IMR-90 (cell line): ENCODE results near the gene EXOC4. TPM values are rescaled to one million over a fixed set of nuclear protein-coding genes. Genes with fewer than 3 reads are reported as not detected.

Source experiments
- ATAC-seq: fragments of 200-7000 bp; cut with Tn5 transposase; 2 replicates; pipeline ENCODE4 v1.9.1; 2020; ENCODE audit warnings: low read depth, mild to moderate bottlenecking, moderate library complexity
- BruUV-seq: library from RNA; stranded (reverse); fragments of 400-500 nt; replicated peaks from 2 replicates; lab custom pipeline; 2021; lab: Mats Ljungman, UMichigan
- CTCF ChIA-PET: fragments of 300-600 bp; formaldehyde crosslinking; extraction: SDS; loops from one replicate; lab custom pipeline; 2021; ENCODE audit warnings: antibody characterized with exemption; lab: Yijun Ruan, JAX
- POLR2A ChIA-PET: fragments of 300-600 bp; sonication (Branson Sonifier 250); formaldehyde crosslinking; loops from one replicate; lab custom pipeline; 2022; ENCODE audit warnings: antibody characterized with exemption; ENCODE audit not compliant: unreplicated experiment; lab: Charles Lee
- DNase-seq: peaks from one replicate; pipeline ENCODE4 v3.0.0; 2013
- H2AFZ ChIP-seq: replicated peaks from 2 replicates; pipeline ENCODE3; 2013; ENCODE audit warnings: low read length, mild to moderate bottlenecking; ENCODE audit not compliant: poor library complexity
- H2AK5ac ChIP-seq: 2 replicates; pipeline ENCODE4 v1.6.1; 2013; ENCODE audit warnings: low read depth, low read length, inconsistent platforms
- H2AK9ac ChIP-seq: replicated peaks from 2 replicates; pipeline ENCODE3; 2013; ENCODE audit warnings: mild to moderate bottlenecking, low read depth, low read length, moderate library complexity; ENCODE audit not compliant: poor library complexity
- H2BK120ac ChIP-seq: 2 replicates; pipeline ENCODE4 v1.6.1; 2013; ENCODE audit warnings: low read depth, low read length, inconsistent platforms
- H2BK15ac ChIP-seq: 3 replicates; pipeline ENCODE4 v1.6.1; 2013; ENCODE audit warnings: low read depth, low read length, inconsistent platforms
- H2BK20ac ChIP-seq: 2 replicates; pipeline ENCODE4 v1.6.1; 2013; ENCODE audit warnings: low read depth, mild to moderate bottlenecking, inconsistent platforms, low read length, moderate library complexity
- H2BK5ac ChIP-seq: 2 replicates; pipeline ENCODE4 v1.6.1; 2013; ENCODE audit warnings: mild to moderate bottlenecking, low read depth, low read length, inconsistent platforms; ENCODE audit not compliant: poor library complexity, severe bottlenecking
- H3K14ac ChIP-seq: replicated peaks from 2 replicates; pipeline ENCODE4 v1.6.1; 2013; ENCODE audit warnings: low read depth, low read length, inconsistent platforms
- H3K18ac ChIP-seq: 2 replicates; pipeline ENCODE4 v1.6.1; 2013; ENCODE audit warnings: low read depth, low read length, control low read depth
- H3K23ac ChIP-seq: 2 replicates; pipeline ENCODE4 v1.6.1; 2013; ENCODE audit warnings: low read depth, low read length, inconsistent platforms
- H3K27ac ChIP-seq: 2 replicates; pipeline ENCODE4 v1.5.1; 2013; ENCODE audit warnings: mild to moderate bottlenecking, control low read depth, low read length; ENCODE audit not compliant: insufficient read depth
- H3K27me3 ChIP-seq: 2 replicates; pipeline ENCODE4 v1.6.1; 2013; ENCODE audit warnings: low read length; ENCODE audit not compliant: control insufficient read depth, insufficient read depth
- H3K36me3 ChIP-seq: 2 replicates; pipeline ENCODE4 v1.6.1; 2013; ENCODE audit warnings: low read length, mixed read lengths; ENCODE audit not compliant: control insufficient read depth, insufficient read depth
- H3K4ac ChIP-seq: 2 replicates; pipeline ENCODE4 v1.6.1; 2013; ENCODE audit warnings: low read depth, low read length, inconsistent platforms
- H3K4me1 ChIP-seq: 2 replicates; pipeline ENCODE4 v1.6.1; 2013; ENCODE audit warnings: low read length, mixed read lengths; ENCODE audit not compliant: control insufficient read depth, insufficient read depth
- H3K4me2 ChIP-seq: 2 replicates; pipeline ENCODE4 v1.6.1; 2013; ENCODE audit warnings: low read depth, mild to moderate bottlenecking, control low read depth, low read length, moderate library complexity
- H3K4me3 ChIP-seq: 2 replicates; pipeline ENCODE4 v1.5.1; 2013; ENCODE audit warnings: low read depth, mild to moderate bottlenecking, control low read depth, low read length, moderate library complexity; ENCODE audit not compliant: insufficient read depth
- H3K56ac ChIP-seq: 2 replicates; pipeline ENCODE4 v1.6.1; 2013; ENCODE audit warnings: low read length, inconsistent platforms; ENCODE audit not compliant: insufficient read depth; ENCODE audit errors: extremely low read depth
- H3K79me1 ChIP-seq, 2 experiments: 2 replicates each; pipeline ENCODE4 v1.6.1; 2013; ENCODE audit warnings: low read length in 2 of 2, inconsistent platforms in 1 of 2, low read depth in 1 of 2
- H3K9ac ChIP-seq: 2 replicates; pipeline ENCODE4 v1.6.1; 2013; ENCODE audit warnings: low read depth, low read length, control low read depth
- H3K9me1 ChIP-seq: 2 replicates; pipeline ENCODE4 v1.6.1; 2013; ENCODE audit warnings: low read length, inconsistent platforms; ENCODE audit not compliant: insufficient read depth
- H3K9me3 ChIP-seq: 2 replicates; pipeline ENCODE4 v1.6.1; 2013; ENCODE audit warnings: low read length; ENCODE audit not compliant: control insufficient read depth, insufficient read depth
- H4K20me1 ChIP-seq: 2 replicates; pipeline ENCODE4 v1.6.1; 2013; ENCODE audit warnings: low read length, inconsistent platforms; ENCODE audit not compliant: insufficient read depth
- H4K5ac ChIP-seq: 2 replicates; pipeline ENCODE4 v1.6.1; 2013; ENCODE audit warnings: mild to moderate bottlenecking, low read depth, low read length, control low read depth
- H4K8ac ChIP-seq, 2 experiments: 2 replicates each; pipeline ENCODE4 v1.6.1; 2013; ENCODE audit warnings: low read depth in 2 of 2, low read length in 2 of 2, control low read depth in 1 of 2, inconsistent platforms in 1 of 2
- H4K91ac ChIP-seq: 2 replicates; pipeline ENCODE4 v1.6.1; 2013; ENCODE audit warnings: low read depth, low read length, inconsistent platforms; ENCODE audit not compliant: insufficient read depth
- BHLHE40 ChIP-seq: fragments of 150-350 bp; IDR thresholded peaks from 2 replicates; pipeline ENCODE4 v1.6.1; 2016; ENCODE audit warnings: mild to moderate bottlenecking, low read depth, low read length
- CEBPB ChIP-seq: IDR thresholded peaks from 2 replicates; pipeline ENCODE4 v1.6.1; 2012; ENCODE audit warnings: low read depth, low read length, improper control_type of control experiment
- CHD1 ChIP-seq: IDR thresholded peaks from 2 replicates; pipeline ENCODE4 v1.6.1; 2012; ENCODE audit warnings: low read depth, low read length, improper control_type of control experiment
- CTCF ChIP-seq: conservative IDR thresholded peaks from 2 replicates; pipeline ENCODE4 v1.5.1; 2012; ENCODE audit warnings: mild to moderate bottlenecking, low read depth, low read length, improper control_type of control experiment
- FOS ChIP-seq: fragments of 150-350 bp; IDR thresholded peaks from 2 replicates; pipeline ENCODE4 v1.6.1; 2016; ENCODE audit warnings: low read depth, low read length
- MAFK ChIP-seq: IDR thresholded peaks from 2 replicates; pipeline ENCODE4 v1.6.1; 2012; ENCODE audit warnings: low read depth, low read length, improper control_type of control experiment
- MAZ ChIP-seq: IDR thresholded peaks from 2 replicates; pipeline ENCODE4 v1.6.1; 2012; ENCODE audit warnings: low read depth, mild to moderate bottlenecking, low read length, improper control_type of control experiment, moderate library complexity, borderline replicate concordance
- MXI1 ChIP-seq: IDR thresholded peaks from 2 replicates; pipeline ENCODE4 v1.6.1; 2012; ENCODE audit warnings: low read depth, mild to moderate bottlenecking, low read length, moderate library complexity, borderline replicate concordance
- NFE2L2 ChIP-seq: fragments of 150-350 bp; IDR thresholded peaks from 2 replicates; pipeline ENCODE4 v1.6.1; 2016; ENCODE audit warnings: low read depth, mild to moderate bottlenecking, low read length
- POLR2A ChIP-seq: IDR thresholded peaks from 2 replicates; pipeline ENCODE4 v1.6.1; 2012; ENCODE audit warnings: mild to moderate bottlenecking, low read depth, low read length
- RAD21 ChIP-seq: IDR thresholded peaks from 2 replicates; pipeline ENCODE4 v1.6.1; 2012; ENCODE audit warnings: low read length, improper control_type of control experiment
- RCOR1 ChIP-seq: IDR thresholded peaks from 2 replicates; pipeline ENCODE4 v1.6.1; 2012; ENCODE audit warnings: mild to moderate bottlenecking, low read length, improper control_type of control experiment; ENCODE audit not compliant: insufficient replicate concordance
- RFX5 ChIP-seq: IDR thresholded peaks from 2 replicates; pipeline ENCODE4 v1.8.0; 2012; ENCODE audit warnings: low read depth, mild to moderate bottlenecking, low read length, moderate library complexity
- SMC3 ChIP-seq: fragments of 150-350 bp; IDR thresholded peaks from 2 replicates; pipeline ENCODE4 v1.6.1; 2016; ENCODE audit warnings: low read depth, mild to moderate bottlenecking, antibody characterized with exemption, low read length, moderate library complexity
- WGBS, 2 experiments: methylation state at CpG; one replicate each; pipeline versions ENCODE4 v1.1.5 to v1.1.7; 2013; ENCODE audit warnings: missing lambda C conversion rate in 2 of 2; ENCODE audit not compliant: insufficient read length in 1 of 2; ENCODE audit errors: extremely low coverage in 2 of 2; 5-methylcytosine and 5-hydroxymethylcytosine counted together
- dilution Hi-C: fragments of 300-500 bp; cut with HindIII; formaldehyde crosslinking; loops from one replicate; pipeline ENCODE4 v1.14.3; 2018; ENCODE audit warnings: low sequenced_read_pairs; ENCODE audit not compliant: unreplicated experiment
- in situ Hi-C: fragments of 300-500 bp; cut with MboI; formaldehyde crosslinking; loops from 3 replicates; pipeline ENCODE4 v1.14.3; 2019; ENCODE audit warnings: low sequenced_read_pairs, inconsistent platforms, mixed read lengths
- intact Hi-C: fragments of 100-400 bp; cut with micrococcal nuclease; formaldehyde crosslinking; loops from 2 replicates; pipeline ENCODE4 v1.10.0; 2022
- polyA plus RNA-seq, 3 experiments: library from polyadenylated mRNA; depleted of rRNA; stranded (reverse); fragments of >200 nt; gene quantifications; 2 replicates each; pipeline ENCODE4 v1.2.3, GENCODE V29; 2012; ENCODE audit warnings: low replicate concordance in 1 of 3
- total RNA-seq: library from RNA; depleted of rRNA; stranded (reverse); fragments of >200 nt; gene quantifications from 2 replicates; pipeline ENCODE4 v1.2.3, GENCODE V29; 2012
- TF ChIP-seq, protein P1 (sequence below): fragments of 150-350 bp; IDR thresholded peaks from 2 replicates; pipeline ENCODE4 v1.6.1; 2017; ENCODE audit warnings: mild to moderate bottlenecking, antibody characterized with exemption, low read length, low read depth
- TF ChIP-seq, protein P2 (sequence below): fragments of 150-350 bp; IDR thresholded peaks from 2 replicates; pipeline ENCODE4 v1.6.1; 2016; ENCODE audit warnings: low read depth, mild to moderate bottlenecking, low read length, moderate library complexity, borderline replicate concordance

The EXOC4 gene
- total and polyA plus RNA-seq, 2 of the 4 experiments (the other 2 are of a cell fraction) = 25.4 to 94.6 TPM

DNA sequence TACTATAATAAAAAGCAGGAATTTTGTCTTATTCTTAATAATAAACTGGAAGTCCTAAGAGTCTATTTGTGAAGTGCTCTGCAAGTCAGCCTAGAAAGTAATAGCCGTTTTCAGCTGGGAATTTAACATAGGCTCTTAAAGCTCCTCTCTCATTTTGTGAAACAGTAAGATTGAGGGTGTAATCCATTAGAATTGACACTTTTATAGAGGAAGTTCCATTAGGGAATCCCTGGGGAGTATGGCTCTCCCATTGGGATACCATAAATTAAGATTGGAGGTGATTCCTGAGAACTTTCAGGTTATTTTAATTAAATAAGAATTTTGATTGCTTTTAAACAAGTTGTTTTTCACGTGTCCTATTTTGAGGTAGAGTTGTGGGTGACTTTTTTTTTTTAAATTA, 68.0 kb downstream of the EXOC4 start:
- Histone ChIP-seq H3K4ac (no peak overlapping the region), H4K5ac (no peak overlapping the region), H3K56ac (no peak overlapping the region), H3K9me3 (peaks cover 2% of the 10 kb centered on the region; the same call in 1 of the 2 replicates), H2BK5ac (no peak overlapping the region), H3K79me1 (peaks cover 3 to 4% of the 10 kb centered on the region in 2 experiments; a peak in 2 of 4 replicates), H3K27ac (no peak overlapping the region), H4K91ac (no peak overlapping the region), H2AK9ac (no peak overlapping the region), H2AK5ac (no peak overlapping the region), H2BK15ac (no peak overlapping the region), H2AFZ (no peak overlapping the region), H4K8ac (no peak overlapping the region), H2BK120ac (no peak overlapping the region), H3K4me1 (no peaks in the 10 kb centered on the region), H3K9ac (no peak overlapping the region), H2BK20ac (no peak overlapping the region), H3K36me3 (no peaks in the 10 kb centered on the region), H3K4me3 (no peak overlapping the region), H3K27me3 (no peaks in the 10 kb centered on the region), H4K20me1 (no peaks in the 10 kb centered on the region), H3K4me2 (no peak overlapping the region), H3K18ac (no peak overlapping the region), H3K14ac (no peak overlapping the region), H3K9me1 (peaks cover 3% of the 10 kb centered on the region; the same call in 1 of the 2 replicates), H3K23ac (no peak overlapping the region)
- ChIA-PET CTCF (no interaction called here), POLR2A (no interaction called here)
- no peak for TF ChIP-seq MAFK
- no peak for TF ChIP-seq MAZ
- TF ChIP-seq, protein P1, sequence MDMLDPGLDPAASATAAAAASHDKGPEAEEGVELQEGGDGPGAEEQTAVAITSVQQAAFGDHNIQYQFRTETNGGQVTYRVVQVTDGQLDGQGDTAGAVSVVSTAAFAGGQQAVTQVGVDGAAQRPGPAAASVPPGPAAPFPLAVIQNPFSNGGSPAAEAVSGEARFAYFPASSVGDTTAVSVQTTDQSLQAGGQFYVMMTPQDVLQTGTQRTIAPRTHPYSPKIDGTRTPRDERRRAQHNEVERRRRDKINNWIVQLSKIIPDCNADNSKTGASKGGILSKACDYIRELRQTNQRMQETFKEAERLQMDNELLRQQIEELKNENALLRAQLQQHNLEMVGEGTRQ = no peak
- TF ChIP-seq CHD1 = no peak
- no peak for TF ChIP-seq POLR2A
- no peak for TF ChIP-seq CEBPB
- TF ChIP-seq CTCF = no peak
- no peak for TF ChIP-seq MXI1
- TF ChIP-seq RCOR1 = no peak
- TF ChIP-seq NFE2L2 = no peak
- TF ChIP-seq RFX5 = no peak
- TF ChIP-seq RAD21 = no peak
- no peak for TF ChIP-seq SMC3
- TF ChIP-seq FOS = no peak
- TF ChIP-seq, protein P2, sequence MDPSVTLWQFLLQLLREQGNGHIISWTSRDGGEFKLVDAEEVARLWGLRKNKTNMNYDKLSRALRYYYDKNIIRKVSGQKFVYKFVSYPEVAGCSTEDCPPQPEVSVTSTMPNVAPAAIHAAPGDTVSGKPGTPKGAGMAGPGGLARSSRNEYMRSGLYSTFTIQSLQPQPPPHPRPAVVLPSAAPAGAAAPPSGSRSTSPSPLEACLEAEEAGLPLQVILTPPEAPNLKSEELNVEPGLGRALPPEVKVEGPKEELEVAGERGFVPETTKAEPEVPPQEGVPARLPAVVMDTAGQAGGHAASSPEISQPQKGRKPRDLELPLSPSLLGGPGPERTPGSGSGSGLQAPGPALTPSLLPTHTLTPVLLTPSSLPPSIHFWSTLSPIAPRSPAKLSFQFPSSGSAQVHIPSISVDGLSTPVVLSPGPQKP = no peak
- TF ChIP-seq BHLHE40 = no peak
- dilution Hi-C loops = no loop called here
- no CpG with 5 or more reads among the region's 2 CpGs for WGBS, 2 experiments
- no peak for DNase-seq
- in situ Hi-C loops = no loop called here
- intact Hi-C loops = no loop called here
- BruUV-seq = no TSS peak
- ATAC-seq = no peak
